GM19438 (cell line): ENCODE data around the gene SCIN.

Experiments used
- ATAC-seq: cut with Tn5 transposase; IDR thresholded peaks from one replicate; pipeline ENCODE4 v1.9.1; 2021; ENCODE audit warnings: low read depth; ENCODE audit not compliant: unreplicated experiment

SCIN gene

DNA sequence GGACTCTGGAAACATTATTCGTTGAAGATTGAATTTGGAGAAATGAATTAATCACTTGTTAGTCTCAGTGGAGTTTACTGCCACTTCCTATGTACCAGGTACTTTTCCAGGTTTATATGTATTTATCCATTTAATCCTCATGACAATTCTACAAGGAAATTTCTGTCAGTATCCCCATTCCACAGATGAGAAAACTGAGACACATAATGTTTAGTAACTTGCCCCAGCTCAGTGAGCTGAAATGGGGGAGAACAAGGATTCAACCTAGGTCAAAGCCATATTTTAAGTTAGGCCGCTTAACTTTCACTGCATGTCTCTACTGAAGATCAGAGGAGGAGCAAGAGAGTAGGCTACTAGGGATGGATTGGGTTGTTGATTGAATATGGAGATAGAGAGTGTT is 4.6 kb upstream of the SCIN start:
- ATAC-seq, result no peak

DNA sequence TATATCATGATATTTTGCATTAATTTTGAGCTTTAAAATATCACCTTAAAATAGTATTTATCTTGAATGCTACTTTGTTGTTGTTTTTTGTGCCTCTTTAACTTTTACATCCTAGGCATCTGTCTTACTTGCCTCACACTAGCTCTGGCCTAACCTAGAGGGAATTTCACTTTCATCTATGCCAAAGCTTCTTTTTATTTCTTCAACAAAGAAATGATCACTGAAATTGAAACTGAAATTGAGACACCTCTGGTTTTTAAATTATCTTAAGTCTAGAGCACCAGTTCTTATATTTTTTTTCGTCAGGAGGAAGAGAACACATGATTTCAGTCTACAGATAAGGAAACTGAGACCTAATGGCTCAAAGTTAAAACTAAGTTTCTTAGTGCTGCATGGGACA is 3.5 kb upstream of the SCIN start:
- ATAC-seq, result peak; percentile 97

- no peak for ATAC-seq
Observed at GRCh38 chr7:12569673-12570072, 847 bp upstream of the SCIN start.

DNA sequence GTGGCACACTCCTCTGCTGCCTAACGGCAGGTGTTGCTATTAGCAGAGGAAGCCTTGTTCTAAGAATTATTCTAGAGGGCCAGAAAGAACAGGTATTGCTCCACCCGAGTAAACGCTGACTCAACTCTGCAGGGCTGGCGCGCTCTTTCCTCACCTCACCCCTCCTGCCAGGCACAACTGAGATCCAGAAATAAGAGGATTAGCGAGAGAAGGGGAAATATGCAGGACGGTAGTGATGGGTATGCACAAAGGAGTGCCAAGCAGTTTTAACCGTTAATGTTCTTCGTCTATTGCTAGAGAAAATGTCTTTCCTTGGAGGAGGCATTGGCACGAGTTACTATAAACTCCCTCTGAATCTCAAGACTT is 369 bp upstream of the SCIN start:
- no peak for ATAC-seq

DNA sequence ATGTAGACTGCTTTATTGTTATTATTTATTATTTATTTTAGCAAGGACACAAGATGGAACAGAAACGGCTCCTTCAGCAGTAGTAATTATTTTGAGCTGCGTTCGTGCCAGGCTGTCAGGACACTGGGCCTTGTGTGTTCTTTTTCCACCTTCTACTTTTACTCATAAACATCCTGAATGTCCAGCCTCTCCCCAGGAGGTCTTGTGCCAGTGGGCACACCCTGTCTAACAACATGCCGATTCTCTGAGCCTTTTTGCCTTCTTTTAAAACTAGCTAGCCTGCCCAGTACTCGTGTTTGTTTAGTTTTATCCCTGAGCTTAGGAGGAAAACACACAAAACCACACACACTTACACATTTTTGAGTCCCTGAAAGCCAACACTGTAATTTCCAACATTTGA is 1.2 kb downstream of the SCIN start:
- ATAC-seq, result no peak

DNA sequence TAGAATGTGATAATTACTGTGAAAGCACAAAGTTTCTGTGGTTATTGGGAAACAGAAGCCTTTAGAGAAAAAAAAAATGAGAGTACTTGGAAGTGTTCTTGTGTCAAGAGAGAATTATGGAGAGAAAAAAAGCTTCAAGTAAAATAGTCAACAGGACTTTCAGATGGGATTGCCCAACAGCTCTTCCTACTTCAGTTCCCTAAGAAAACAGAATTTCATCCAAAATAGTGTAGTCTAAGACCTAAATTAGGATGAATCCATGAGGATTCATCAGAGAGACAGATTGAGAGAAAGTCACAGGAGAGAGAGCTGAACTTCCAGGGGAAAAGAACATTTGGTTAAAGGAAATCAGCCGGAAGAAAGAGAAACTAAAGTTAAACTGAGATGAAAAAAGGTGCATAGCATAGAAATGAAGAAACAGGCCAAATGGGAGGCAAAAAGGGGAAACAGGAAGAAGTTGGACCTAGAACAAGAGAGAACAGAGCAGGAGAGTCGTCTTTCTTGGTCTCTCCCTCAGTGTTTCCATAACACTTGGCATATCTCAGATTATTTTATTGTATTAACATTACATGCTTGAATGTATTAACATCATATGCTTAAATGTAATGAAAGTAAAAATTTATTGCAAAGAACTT is 2.5 kb downstream of the SCIN start:
- ATAC-seq, result no peak

GRCh38 chr7:12573885-12574284 is 3.4 kb downstream of the SCIN start:
- ATAC-seq, result no peak

GRCh38 chr7:12578930-12579640 is 8.6 kb downstream of the SCIN start:
- no peak for ATAC-seq

GRCh38 chr7:12581897-12582296 is 11.4 kb downstream of the SCIN start:
- no peak for ATAC-seq

- no peak for ATAC-seq
Observed at GRCh38 chr7:12582362-12582761, 11.8 kb downstream of the SCIN start.

DNA sequence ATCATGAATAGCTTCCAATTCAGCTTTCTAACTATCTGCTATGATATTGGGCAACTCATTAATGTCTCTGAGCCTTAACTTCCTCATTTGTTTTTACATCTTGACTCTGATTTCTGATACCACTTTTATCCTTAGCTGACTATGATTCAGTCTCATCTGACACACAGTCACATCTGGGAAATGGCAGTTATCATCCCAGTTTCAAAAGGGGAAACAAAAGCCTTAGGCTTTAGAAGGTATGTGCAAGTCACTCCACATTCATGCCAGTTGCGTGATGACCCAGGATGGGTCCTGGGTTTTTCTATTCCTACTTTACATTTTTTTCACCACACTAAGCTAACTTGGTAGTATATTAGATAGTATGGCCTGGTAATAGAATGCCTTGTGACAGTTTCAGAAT is 12.7 kb downstream of the SCIN start:
- no peak for ATAC-seq

GRCh38 chr7:12583922-12584321 is 13.4 kb downstream of the SCIN start:
- ATAC-seq, result no peak

GRCh38 chr7:12584930-12585329 is 14.4 kb downstream of the SCIN start:
- peak; percentile 99 for ATAC-seq

- no peak for ATAC-seq
Observed at GRCh38 chr7:12586271-12586670, 15.8 kb downstream of the SCIN start.

DNA sequence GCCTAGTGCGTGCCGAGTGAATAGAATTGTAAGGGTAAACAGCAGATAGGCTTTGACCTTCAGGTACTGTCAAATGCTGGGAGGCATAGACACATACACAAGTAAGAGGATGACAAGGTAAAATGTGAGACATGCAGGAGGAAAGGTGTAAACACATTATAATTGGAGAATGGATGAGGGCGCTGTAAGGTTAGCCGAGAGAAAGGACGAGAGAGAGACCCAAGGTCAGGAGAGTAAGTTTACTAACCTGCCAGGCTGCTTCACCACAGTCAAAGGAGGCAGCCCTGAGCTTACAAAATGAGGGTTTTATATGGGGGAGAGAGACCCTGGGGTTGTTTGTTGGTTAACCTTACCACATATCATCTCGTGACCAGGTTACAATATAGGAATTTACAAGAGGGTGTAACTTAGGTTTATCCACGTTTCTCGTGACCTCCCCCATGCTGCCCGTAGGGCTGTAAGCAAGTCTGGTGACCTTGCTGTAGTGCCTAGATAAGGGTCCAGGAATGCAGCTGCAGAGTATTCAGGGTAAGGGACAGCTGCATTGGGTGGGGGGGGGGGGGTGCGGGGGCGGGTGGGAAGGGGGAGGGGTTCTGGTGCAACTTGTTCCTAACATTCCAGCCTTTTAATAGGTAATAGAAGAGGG is 17.9 kb downstream of the SCIN start:
- no peak for ATAC-seq

DNA sequence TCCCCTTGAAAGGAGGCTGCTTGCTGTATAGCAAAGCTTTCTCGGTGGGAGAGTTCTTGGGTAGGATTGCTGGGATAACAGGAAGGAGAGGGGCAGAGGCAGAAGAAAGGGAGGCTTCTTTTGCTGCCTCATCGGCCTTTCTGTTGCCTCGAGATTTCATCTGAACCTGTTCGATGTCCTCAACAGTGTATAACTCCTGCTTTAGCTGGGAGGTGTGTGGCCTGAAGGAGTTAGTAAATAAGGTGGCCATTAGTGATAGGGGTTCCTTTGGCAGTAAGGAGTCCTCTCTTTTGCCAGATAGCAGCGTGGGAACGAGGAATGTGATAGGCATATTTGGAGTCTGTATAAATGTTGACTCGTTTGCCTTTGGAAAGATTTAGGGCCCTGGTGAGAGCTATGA is 20.0 kb downstream of the SCIN start:
- no peak for ATAC-seq

DNA sequence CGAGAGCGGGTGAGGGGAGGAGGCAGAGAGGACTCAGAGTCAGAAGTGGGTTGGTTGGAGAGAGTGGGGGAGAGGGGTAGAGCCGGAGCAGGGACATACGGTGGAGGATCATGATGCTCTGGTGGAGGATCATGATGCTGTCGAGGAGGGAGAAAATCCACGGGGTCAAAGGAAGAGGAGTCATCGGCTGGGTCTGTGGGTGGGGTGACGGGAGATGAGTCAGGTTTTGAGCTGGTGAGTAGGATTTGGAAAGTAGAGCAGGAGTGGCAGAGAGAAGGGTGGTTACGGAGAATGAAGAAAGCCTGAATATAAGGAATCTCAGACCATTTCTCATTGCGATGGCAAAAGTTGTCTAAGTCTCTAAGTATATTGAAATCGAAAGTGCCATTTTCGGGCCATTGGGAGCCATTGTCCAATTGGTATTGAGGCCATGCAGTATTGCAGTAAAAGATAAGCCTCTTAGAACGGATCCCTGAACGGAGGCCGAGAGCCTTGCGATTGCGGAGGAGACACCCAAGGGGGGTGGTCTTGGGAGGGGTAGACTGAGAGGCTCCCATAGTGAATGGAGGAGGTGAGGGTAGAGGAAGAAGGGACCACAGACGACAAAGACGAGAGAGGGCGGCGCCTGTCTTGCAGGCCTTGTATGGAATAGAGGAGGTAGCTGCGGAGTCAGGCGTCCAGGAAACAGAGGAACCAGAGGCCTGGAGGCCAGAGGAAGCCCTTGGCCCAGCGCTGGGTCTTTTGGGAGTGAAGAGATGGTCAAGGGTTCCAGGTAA is 23.8 kb downstream of the SCIN start:
- ATAC-seq, result no peak

GRCh38 chr7:12595148-12595547 is 24.6 kb downstream of the SCIN start:
- no peak for ATAC-seq

- no peak for ATAC-seq
Observed at GRCh38 chr7:12596225-12596790, 25.8 kb downstream of the SCIN start.

DNA sequence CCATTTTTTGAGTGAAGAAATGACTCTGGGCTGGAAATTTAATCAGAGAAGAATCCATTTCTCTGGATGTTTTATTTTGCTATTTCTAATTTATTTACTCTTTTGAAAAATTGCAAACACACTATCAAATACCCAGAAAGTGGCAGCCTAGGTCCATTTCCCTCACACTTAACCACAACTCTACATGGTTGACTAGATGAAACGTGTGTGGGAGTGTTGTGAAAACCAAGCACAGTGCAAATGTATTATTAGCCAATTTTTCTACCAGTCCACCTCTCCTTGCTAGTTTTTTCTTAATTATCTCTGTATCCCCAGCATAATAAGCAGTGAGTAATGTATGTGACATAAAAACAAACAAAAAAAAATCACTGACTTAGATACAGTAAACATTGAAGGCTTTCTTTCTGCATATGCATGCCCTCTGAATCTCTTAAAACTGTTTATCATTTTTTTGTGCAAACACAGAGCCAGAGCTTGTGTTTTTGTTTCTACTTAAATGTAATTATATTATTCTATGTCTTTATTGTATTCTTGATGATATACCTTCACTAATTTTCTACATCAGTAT is 30.9 kb downstream of the SCIN start:
- no peak for ATAC-seq

DNA sequence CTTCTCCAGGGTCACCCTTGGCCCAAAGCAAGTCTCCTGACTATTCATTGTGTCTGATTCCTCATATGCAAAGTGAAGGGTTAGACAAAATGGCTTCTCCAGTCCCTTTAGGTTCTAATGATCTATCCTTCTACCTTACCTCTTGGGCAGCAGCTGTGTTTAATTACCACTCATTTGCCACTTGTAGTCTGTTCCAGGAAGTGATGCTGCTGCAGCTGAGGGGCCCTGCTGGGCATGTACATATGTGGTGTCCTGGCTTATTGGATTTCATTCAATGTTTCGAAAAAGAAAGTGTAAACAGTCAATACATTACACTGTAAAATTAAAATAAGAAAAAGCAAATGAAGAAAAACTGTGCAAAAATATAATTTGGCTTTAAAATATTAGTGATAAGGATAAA is 36.6 kb downstream of the SCIN start:
- ATAC-seq, result no peak
